GM12878 (cell line): ENCODE results near the gene WDHD1. TPM values are rescaled to one million over a fixed set of nuclear protein-coding genes. Genes with fewer than 3 reads are reported as not detected.

Experiments used
- ATAC-seq: fragments of 200-7000 bp; cut with Tn5 transposase; 3 replicates; pipeline ENCODE4 v1.9.1; 2020; ENCODE audit warnings: mild to moderate bottlenecking, moderate library complexity
- BruUV-seq: library from RNA; stranded (reverse); fragments of 400-500 nt; replicated peaks from 2 replicates; lab custom pipeline; 2021; lab: Mats Ljungman, UMichigan
- CTCF ChIA-PET: fragments of 300-600 bp; sonication (Branson Sonifier 250); formaldehyde crosslinking; extraction: SDS; loops from one replicate; lab custom pipeline; 2021; ENCODE audit warnings: inconsistent platforms; lab: Yijun Ruan, JAX
- POLR2A ChIA-PET: fragments of 350-600 bp; formaldehyde crosslinking; extraction: SDS; loops from one replicate; lab custom pipeline; 2021; ENCODE audit warnings: inconsistent platforms; lab: Charles Lee
- RAD21 ChIA-PET: fragments of 300-600 bp; sonication (Branson Sonifier 250); formaldehyde crosslinking; loops from one replicate; lab custom pipeline; 2023; ENCODE audit warnings: antibody characterized with exemption; ENCODE audit not compliant: unreplicated experiment; lab: Charles Lee
- SMC1A ChIA-PET: fragments of 300-600 bp; sonication (Branson Sonifier 250); formaldehyde crosslinking; loops from one replicate; lab custom pipeline; 2023; ENCODE audit not compliant: unreplicated experiment, uncharacterized antibody; lab: Charles Lee
- DNase-seq: peaks from one replicate; pipeline ENCODE4 v3.0.0-alpha.2; 2011; ENCODE audit warnings: low read depth, low spot score
- FAIRE-seq: peaks from 3 replicates; lab custom pipeline; 2011; peaks lifted over from hg19 to GRCh38; lab: Jason Lieb, UNC
- H2AFZ ChIP-seq: 2 replicates; pipeline ENCODE4 v1.6.0; 2011; ENCODE audit warnings: low read depth, low read length, control low read depth; ENCODE audit not compliant: control insufficient read depth
- H3K27ac ChIP-seq: 2 replicates; pipeline ENCODE4 v1.5.1; 2011; ENCODE audit warnings: control low read depth; ENCODE audit not compliant: control insufficient read depth, insufficient read depth
- H3K27me3 ChIP-seq, 2 experiments: replicated peaks in 1 of 2; 2 replicates each; pipeline versions ENCODE4 v1.6.0 to v1.6.1; 2011; ENCODE audit warnings: low read length in 1 of 2; ENCODE audit not compliant: control insufficient read depth in 2 of 2, insufficient read depth in 2 of 2
- H3K36me3 ChIP-seq, 2 experiments: 2 replicates each; pipeline ENCODE4 v1.5.1; 2011; ENCODE audit warnings: low read length in 1 of 2; ENCODE audit not compliant: control insufficient read depth in 2 of 2, insufficient read depth in 2 of 2
- H3K4me1 ChIP-seq: 2 replicates; pipeline ENCODE4 v1.6.1; 2011; ENCODE audit warnings: mild to moderate bottlenecking, low read length, moderate library complexity, mixed read lengths; ENCODE audit not compliant: control insufficient read depth, insufficient read depth
- H3K4me2 ChIP-seq: 2 replicates; pipeline ENCODE4 v1.6.0; 2011; ENCODE audit warnings: control low read depth; ENCODE audit not compliant: control insufficient read depth, insufficient read depth
- H3K4me3 ChIP-seq: fragments of 200-600 bp; sonication (generic); 2 replicates; pipeline ENCODE4 v1.5.1; 2016
- H3K79me2 ChIP-seq: 2 replicates; pipeline ENCODE4 v1.6.0; 2011; ENCODE audit warnings: low read length; ENCODE audit not compliant: control insufficient read depth, insufficient read depth
- H3K9ac ChIP-seq: 2 replicates; pipeline ENCODE4 v1.8.0; 2011; ENCODE audit warnings: low read length, control low read depth, mixed read lengths; ENCODE audit not compliant: control insufficient read depth, insufficient read depth
- H3K9me3 ChIP-seq: replicated peaks from 3 replicates; pipeline ENCODE4 v1.5.1; 2011; ENCODE audit warnings: mild to moderate bottlenecking, low read length; ENCODE audit not compliant: control insufficient read depth, insufficient read depth
- H4K20me1 ChIP-seq: 2 replicates; pipeline ENCODE4 v1.6.0; 2011; ENCODE audit not compliant: control insufficient read depth, insufficient read depth
- CREM ChIP-seq: IDR thresholded peaks from 2 replicates; pipeline ENCODE4 v1.6.1; 2014; ENCODE audit warnings: antibody characterized with exemption, low read depth
- DPF2 ChIP-seq: fragments of 450-650 bp; IDR thresholded peaks from 2 replicates; pipeline ENCODE4 v1.6.1; 2017; ENCODE audit warnings: mild to moderate bottlenecking
- EED ChIP-seq: sonication (generic); IDR thresholded peaks from 2 replicates; pipeline ENCODE4 v1.6.1; 2016; ENCODE audit warnings: antibody characterized with exemption, low read depth
- EP300 ChIP-seq, 2 experiments: fragments of 150-350 bp in 1 of 2; IDR thresholded peaks; 2 replicates each; pipeline ENCODE4 v1.6.1; 2011 to 2012; ENCODE audit warnings: low read depth in 2 of 2, low read length in 2 of 2, borderline replicate concordance in 1 of 2, improper control_type of control experiment in 1 of 2, inconsistent platforms in 1 of 2; ENCODE audit not compliant: control insufficient read depth in 1 of 2
- ESRRA ChIP-seq: IDR thresholded peaks from 2 replicates; pipeline ENCODE4 v1.6.1; 2012; ENCODE audit warnings: mild to moderate bottlenecking, low read length, improper control_type of control experiment
- HDAC6 ChIP-seq: fragments of 200-600 bp; sonication (generic); IDR thresholded peaks from one replicate; pipeline ENCODE4 v1.8.0; 2017; ENCODE audit warnings: antibody characterized with exemption; ENCODE audit not compliant: unreplicated experiment
- KDM1A ChIP-seq: fragments of 200-600 bp; sonication (generic); IDR thresholded peaks from 2 replicates; pipeline ENCODE4 v1.6.1; 2016; ENCODE audit warnings: borderline replicate concordance
- NBN ChIP-seq: fragments of 450-650 bp; IDR thresholded peaks from 2 replicates; pipeline ENCODE4 v1.6.1; 2016
- NR2C1 ChIP-seq: fragments of 450-650 bp; IDR thresholded peaks from 2 replicates; pipeline ENCODE4 v1.6.1; 2017; ENCODE audit warnings: antibody characterized with exemption, mild to moderate bottlenecking, moderate library complexity
- NR2F1 ChIP-seq: fragments of 450-650 bp; conservative IDR thresholded peaks from 2 replicates; pipeline ENCODE4 v1.6.1; 2017; ENCODE audit warnings: mild to moderate bottlenecking
- PAX5 ChIP-seq: IDR thresholded peaks from 2 replicates; pipeline ENCODE4 v1.6.1; 2011; ENCODE audit warnings: low read depth, low read length, borderline replicate concordance
- RB1 ChIP-seq: fragments of 450-650 bp; formaldehyde crosslinking; IDR thresholded peaks from 2 replicates; pipeline ENCODE4 v1.6.1; 2017; ENCODE audit warnings: mild to moderate bottlenecking, borderline replicate concordance
- SREBF1 ChIP-seq: IDR thresholded peaks from 2 replicates; pipeline ENCODE4 v1.6.1; 2012; ENCODE audit warnings: mild to moderate bottlenecking, low read length
- SUZ12 ChIP-seq: fragments of 200-600 bp; sonication (generic); IDR thresholded peaks from one replicate; pipeline ENCODE4 v1.6.1; 2018; ENCODE audit warnings: antibody characterized with exemption, mild to moderate bottlenecking; ENCODE audit not compliant: unreplicated experiment
- WRNIP1 ChIP-seq: IDR thresholded peaks from 2 replicates; pipeline ENCODE4 v1.6.1; 2011; ENCODE audit warnings: low read depth, low read length, improper control_type of control experiment, borderline replicate concordance
- WGBS: methylation state at CpG from one replicate; pipeline ENCODE4 v1.1.6; 2016; ENCODE audit warnings: low lambda C conversion rate; ENCODE audit not compliant: insufficient replicate concordance, insufficient coverage; ENCODE audit errors: missing lambda C conversion rate; 5-methylcytosine and 5-hydroxymethylcytosine counted together
- in situ Hi-C: fragments of 300-500 bp; cut with MboI; formaldehyde crosslinking; loops from 9 replicates; pipeline ENCODE4 v1.14.3; 2018; ENCODE audit warnings: mixed read lengths
- intact Hi-C: fragments of 100-400 bp; cut with micrococcal nuclease; formaldehyde crosslinking; loops from one replicate; pipeline ENCODE4 v1.14.2; 2022; ENCODE audit not compliant: unreplicated experiment
- polyA plus RNA-seq, 11 experiments: library from polyadenylated mRNA; depleted of rRNA in 4 of 11; unstranded in 6 of 11; stranded (reverse) in 5 of 11; fragments of >200 nt; fragmentation: Nextera tagmentation in 4 of 11; fragmentation: Illumina TruSeq in 1 of 11; extraction: Ambion mirVana in 4 of 11; extraction: Trizol in 1 of 11; gene quantifications; 1 replicate in 1 of 11; 2 replicates in 10 of 11; pipeline versions ENCODE4 v1.2.1 to v1.2.3, GENCODE V29; 2011 to 2016; ENCODE audit warnings: inconsistent platforms in 2 of 11, missing spikeins in 2 of 11, low read depth in 1 of 11
- total RNA-seq, 4 experiments: library from RNA; depleted of rRNA in 3 of 4; stranded (reverse); fragments of >200 nt in 3 of 4; fragmentation: Illumina TruSeq in 1 of 4; extraction: Trizol in 1 of 4; gene quantifications; 2 replicates each; pipeline versions ENCODE4 v1.2.1 to v1.2.3, GENCODE V29; 2013 to 2021

WDHD1 gene
- total and polyA plus RNA-seq, 10 of the 15 experiments (the other 5 are each of a cell fraction or from before 2014, with no cell fraction given), result 11.3 to 50.5 (median 32.6) TPM

- TF ChIP-seq HDAC6, result no peak
- no peak for TF ChIP-seq KDM1A
- TF ChIP-seq CREM, result no peak
- no peak for TF ChIP-seq EED
- TF ChIP-seq, all 136 proteins: peak for 0
Observed at GRCh38 chr14:54933006-54933405, 93.9 kb downstream of the WDHD1 start (continued).

- Histone ChIP-seq H3K27ac (no peak overlapping the region), H3K4me3 (no peak overlapping the region), H3K79me2 (no peaks in the 10 kb centered on the region), H4K20me1 (no peaks in the 10 kb centered on the region), H3K36me3 (no peaks in the 10 kb centered on the region), H3K9me3 (no peaks in the 10 kb centered on the region), H3K9ac (no peak overlapping the region), H3K27me3 (no peaks in the 10 kb centered on the region), H3K4me1 (no peaks in the 10 kb centered on the region), H3K4me2 (no peak overlapping the region), H2AFZ (no peak overlapping the region)
- in situ Hi-C loops, result no loop called here
- CTCF ChIA-PET, result no interaction called here
- DNase-seq (no peak), ATAC-seq (no peak), FAIRE-seq (no peak)
- RAD21 ChIA-PET, result no interaction called here
- BruUV-seq, result no TSS peak
- no peak for TF ChIP-seq NR2F1
- TF ChIP-seq EP300 (IDR thresholded peaks at IDR 0.05; ENCODE audit: borderline replicate concordance in 1 of 2, control insufficient read depth in 1 of 2, low read depth in 2 of 2, low read length in 2 of 2), result no peak
- no peak for TF ChIP-seq NR2C1
- TF ChIP-seq SUZ12, result no peak
- TF ChIP-seq ESRRA, result no peak
- TF ChIP-seq SREBF1, result no peak
- TF ChIP-seq RB1, result no peak
- no peak for TF ChIP-seq WRNIP1
- TF ChIP-seq DPF2, result no peak
- TF ChIP-seq PAX5, result no peak
- TF ChIP-seq NBN, result no peak
- intact Hi-C loops, result no loop called here
- SMC1A ChIA-PET, result interaction anchor here (1.6 kb wide), 1 partner anchor 12 kb away, joined by 3 read pairs; no protein-coding TSS in a partner anchor
- WGBS, result 98% methylated on average over 3 of the region's 3 CpGs
- POLR2A ChIA-PET, result no interaction called here
Observed at GRCh38 chr14:54931598-54932340, 95.1 kb downstream of the WDHD1 start.
